NCI-H774 (cell line): ENCODE results near the gene PTPRN2.
"Not testable (repeated sequence)": the region's sequence is repeated elsewhere in the genome, so short reads cannot be mapped to it uniquely, and the experiment has no call there.

Source experiments
- DNase-seq: peaks from one replicate; lab custom pipeline; 2025; lab: John Stamatoyannopoulos, UW

Gene PTPRN2

DNA sequence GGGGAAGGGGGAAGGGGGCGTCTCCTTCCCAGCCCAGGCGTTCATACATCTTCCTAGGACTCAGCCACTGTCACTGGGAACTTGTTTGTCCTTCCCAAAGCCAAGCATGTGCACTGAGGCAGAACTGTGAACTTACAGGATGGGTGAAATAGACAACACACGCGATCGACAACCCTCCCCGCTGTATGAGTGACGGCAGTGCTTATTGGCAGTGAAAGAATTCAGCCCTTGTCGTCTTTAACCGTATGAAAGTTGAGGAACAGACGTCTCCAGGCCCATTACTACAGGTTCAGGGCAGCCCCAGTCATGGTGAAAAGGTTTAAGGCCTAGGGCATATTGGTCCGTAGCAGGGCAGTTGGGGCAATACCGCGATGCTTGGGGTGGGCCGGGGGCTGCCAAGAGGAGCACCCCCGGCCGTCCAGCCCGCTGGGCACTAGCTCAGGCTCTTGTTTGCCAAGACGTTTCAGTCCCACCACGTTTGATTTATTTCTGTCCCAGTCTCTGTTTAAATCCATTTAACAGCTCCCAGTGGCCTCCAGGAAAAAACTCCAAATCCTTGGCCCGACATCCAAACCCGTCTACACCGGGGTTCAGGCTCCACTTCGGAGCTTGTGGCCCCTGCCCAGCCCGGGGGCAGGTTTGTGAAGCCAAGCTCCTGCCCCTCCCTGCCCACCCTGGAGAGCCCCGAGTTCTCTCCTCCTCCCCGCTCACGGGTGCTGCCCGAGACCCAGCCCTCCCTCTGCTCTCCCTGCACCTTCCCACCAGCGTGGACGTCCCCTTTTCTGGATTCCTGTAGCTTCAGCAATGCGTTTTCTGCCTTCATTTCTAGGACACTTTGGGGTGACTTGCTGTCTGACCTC lies 1091.0 kb downstream of the PTPRN2 start:
- DNase-seq = no peak

DNA sequence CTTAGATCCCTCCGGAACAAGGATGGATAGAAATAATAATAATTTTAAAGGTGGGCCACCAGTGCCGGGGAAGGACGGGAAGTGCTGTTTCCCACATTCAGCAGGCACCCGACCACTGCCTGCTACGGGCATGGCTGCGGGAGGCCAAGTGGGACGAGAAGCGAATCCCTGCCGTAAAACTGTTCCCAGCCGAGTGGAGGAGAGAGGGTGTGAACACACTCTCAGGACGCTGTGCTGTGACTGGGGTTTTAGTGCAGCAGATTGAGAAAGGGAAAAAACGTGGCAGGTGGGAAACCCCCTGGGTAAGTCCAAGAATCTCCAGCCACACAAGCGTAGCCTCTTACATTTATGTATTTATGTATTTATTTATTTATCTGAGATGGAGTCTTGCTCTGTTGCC lies 1092.0 kb downstream of the PTPRN2 start:
- no peak for DNase-seq

DNA sequence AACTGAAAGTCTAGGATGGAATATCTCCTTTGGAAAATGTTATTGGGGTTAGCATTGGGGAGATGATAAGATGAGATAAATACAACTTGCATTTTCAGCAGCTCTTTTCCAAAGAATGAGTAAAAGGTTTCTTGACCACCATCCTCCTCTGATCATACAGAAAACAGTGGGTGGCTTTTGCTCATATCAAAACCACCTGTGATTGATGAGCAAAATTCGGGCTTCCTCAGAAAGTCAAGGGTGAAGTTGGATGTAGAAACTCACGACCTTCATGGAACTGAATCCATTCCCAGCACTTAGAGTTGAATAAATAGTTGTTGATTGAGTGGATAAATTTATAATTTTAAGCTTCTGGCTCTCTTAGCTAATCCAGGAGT lies 1092.5 kb downstream of the PTPRN2 start:
- DNase-seq = no peak

DNA sequence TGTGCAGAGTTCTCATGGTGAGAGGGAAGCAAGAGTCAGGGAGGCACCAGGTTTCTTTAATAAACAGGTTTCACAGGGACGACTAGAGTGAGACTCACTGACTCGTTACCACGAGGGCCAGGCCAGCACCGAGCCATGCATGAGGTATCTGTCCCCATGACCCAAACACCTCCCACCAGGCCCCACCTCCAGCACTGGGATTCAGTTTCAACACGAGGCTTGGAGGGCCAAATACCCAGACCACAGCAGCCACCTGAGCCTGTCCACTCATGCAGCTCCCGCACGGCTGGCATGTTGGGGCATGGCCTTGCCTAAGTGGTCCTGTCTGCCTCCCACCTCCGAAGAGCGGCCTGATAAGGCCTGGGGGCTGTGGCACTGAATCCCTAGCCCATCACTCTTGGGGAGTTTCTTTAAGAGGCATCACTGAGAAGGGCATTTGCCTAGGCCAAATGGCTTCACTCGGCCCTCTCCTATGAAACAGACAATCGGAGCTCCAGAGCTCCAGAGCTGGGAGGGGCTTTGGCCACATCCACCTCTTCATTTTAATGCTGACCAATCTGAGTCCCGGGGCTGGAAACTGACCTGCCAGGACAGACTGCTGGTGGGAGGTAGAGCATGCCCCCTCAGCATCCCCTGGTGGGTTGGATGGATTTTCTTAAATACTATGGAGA lies 1093.0 kb downstream of the PTPRN2 start:
- no peak for DNase-seq

DNA sequence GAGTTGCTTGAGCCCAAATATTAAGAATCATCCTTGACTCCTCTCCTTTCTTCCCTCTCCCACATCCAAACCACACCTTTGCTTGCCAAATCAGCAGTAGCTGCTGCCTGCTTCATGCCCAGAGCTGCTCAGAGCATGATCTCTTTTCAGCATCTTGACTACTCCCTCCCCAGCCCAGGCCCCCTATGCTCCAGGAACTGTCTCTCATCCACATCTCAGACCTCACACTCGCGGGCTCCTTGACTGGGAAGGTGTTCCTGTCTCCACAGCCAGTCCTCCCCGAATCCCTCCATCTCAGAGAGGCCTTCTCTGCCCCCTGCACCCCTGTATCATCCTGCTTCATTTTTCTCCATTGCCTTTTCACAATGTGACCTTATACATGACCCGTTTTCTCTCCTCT lies 1093.8 kb downstream of the PTPRN2 start:
- DNase-seq = no peak

DNA sequence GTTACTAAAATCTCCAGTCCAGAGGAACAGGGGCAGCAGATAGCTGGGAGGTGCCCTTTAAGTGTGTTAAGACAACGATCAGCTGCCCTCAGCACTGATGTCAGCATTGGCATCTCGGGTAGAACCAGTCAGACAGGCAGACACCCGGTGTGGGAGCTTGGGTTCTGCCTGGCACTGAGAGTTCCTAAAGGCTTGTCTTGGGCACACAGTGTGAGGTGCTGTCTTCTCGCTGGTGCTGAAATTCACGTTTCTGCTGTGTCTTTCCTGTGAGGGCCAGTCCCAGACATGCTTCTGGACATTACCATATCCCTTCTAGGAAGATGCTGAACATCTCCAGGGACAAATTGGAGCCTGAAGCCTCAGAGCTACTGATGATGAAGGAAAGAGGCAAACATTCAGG lies 1094.6 kb downstream of the PTPRN2 start:
- DNase-seq = no peak

- DNase-seq = no peak
Observed at GRCh38 chr7:157490465-157490912, 1097.1 kb downstream of the PTPRN2 start.

DNA sequence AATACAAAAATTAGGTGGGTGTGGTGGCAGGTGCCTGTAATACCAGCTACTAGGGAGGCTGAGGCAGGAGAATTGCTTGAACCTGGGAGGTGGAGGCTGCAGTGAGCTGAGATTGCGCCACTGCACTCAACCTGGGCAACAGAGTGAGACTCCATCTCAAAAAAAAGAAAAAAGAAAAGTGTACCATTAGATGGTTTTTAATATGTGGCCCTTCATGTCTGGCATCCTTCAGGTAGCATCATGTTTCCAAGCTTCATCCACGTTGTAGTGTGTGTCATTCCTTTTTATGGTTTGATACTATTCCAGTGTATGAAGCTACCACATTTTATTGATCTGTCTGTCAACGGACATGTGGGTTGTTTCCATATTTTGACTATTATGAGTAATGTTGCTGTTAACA lies 1097.8 kb downstream of the PTPRN2 start:
- not testable (repeated sequence) for DNase-seq
